H1 (cell line): ENCODE results near the gene OSBPL6. TPM values are rescaled to one million over a fixed set of nuclear protein-coding genes. Genes with fewer than 3 reads are reported as not detected.

ENCODE experiments used
- ASH2L ChIP-seq: fragments of 200-600, 300-600 bp; sonication (generic); IDR thresholded peaks from one replicate; pipeline ENCODE4 v1.7.1; 2017; ENCODE audit warnings: low read length
- CHD1 ChIP-seq: IDR thresholded peaks from 2 replicates; pipeline ENCODE4 v1.6.1; 2012; ENCODE audit warnings: low read depth, low read length, improper control_type of control experiment
- CTBP2 ChIP-seq: IDR thresholded peaks from 2 replicates; pipeline ENCODE4 v1.7.0; 2011; ENCODE audit warnings: borderline replicate concordance, mild to moderate bottlenecking, moderate library complexity, mixed read lengths, low read length; ENCODE audit not compliant: insufficient read depth, insufficient read length
- HDAC6 ChIP-seq: IDR thresholded peaks from one replicate; pipeline ENCODE4 v1.7.1; 2012; ENCODE audit warnings: low read depth, mild to moderate bottlenecking, inconsistent platforms, low read length, moderate library complexity
- KDM4A ChIP-seq: IDR thresholded peaks from one replicate; pipeline ENCODE4 v1.7.1; 2012; ENCODE audit warnings: low read depth, mild to moderate bottlenecking, moderate library complexity, low read length, inconsistent platforms; ENCODE audit not compliant: severe bottlenecking
- PHF8 ChIP-seq: fragments of 200-600 bp; sonication (generic); conservative IDR thresholded peaks from 2 replicates; pipeline ENCODE4 v1.7.1; 2012; ENCODE audit warnings: low read depth, mild to moderate bottlenecking, inconsistent platforms, low read length, moderate library complexity
- POLR2A ChIP-seq, 2 experiments: IDR thresholded peaks; 1 replicate in 1 of 2; 2 replicates in 1 of 2; pipeline ENCODE4 v1.6.1; 2011; ENCODE audit warnings: low read depth in 2 of 2, low read length in 2 of 2, mild to moderate bottlenecking in 2 of 2; ENCODE audit errors: control extremely low read depth in 1 of 2
- RBBP5 ChIP-seq: IDR thresholded peaks from 2 replicates; pipeline ENCODE4 v1.7.1; 2012; ENCODE audit warnings: low read depth, mild to moderate bottlenecking, inconsistent platforms, low read length, moderate library complexity, borderline replicate concordance
- SAP30 ChIP-seq: fragments of 300-600 bp; sonication (generic); IDR thresholded peaks from 2 replicates; pipeline ENCODE4 v1.7.1; 2012; ENCODE audit warnings: low read length, moderate library complexity, mild to moderate bottlenecking, inconsistent platforms; ENCODE audit not compliant: insufficient read depth, insufficient replicate concordance
- SP2 ChIP-seq: IDR thresholded peaks from 2 replicates; pipeline ENCODE4 v1.6.1; 2012; ENCODE audit warnings: mild to moderate bottlenecking, low read length, inconsistent platforms
- SUZ12 ChIP-seq: fragments of 200-600 bp; sonication (generic); IDR thresholded peaks from 2 replicates; pipeline ENCODE4 v1.6.1; 2012; ENCODE audit warnings: mild to moderate bottlenecking, inconsistent platforms, low read length, moderate library complexity, mixed read lengths
- TAF1 ChIP-seq: IDR thresholded peaks from 2 replicates; pipeline ENCODE4 v1.6.1; 2011; ENCODE audit warnings: mild to moderate bottlenecking, low read depth, low read length
- TBP ChIP-seq: IDR thresholded peaks from 2 replicates; pipeline ENCODE4 v1.6.1; 2011; ENCODE audit warnings: low read depth, low read length, improper control_type of control experiment
- TCF12 ChIP-seq: IDR thresholded peaks from 2 replicates; pipeline ENCODE4 v1.6.1; 2011; ENCODE audit warnings: low read depth, mild to moderate bottlenecking, low read length
- polyA plus RNA-seq, 7 experiments: library from polyadenylated mRNA; depleted of rRNA in 3 of 7; stranded (reverse) in 5 of 7; unstranded in 2 of 7; fragments of >200 nt in 5 of 7; fragments of 200-250 nt in 2 of 7; gene quantifications; 1 replicate in 5 of 7; 2 replicates in 1 of 7; 4 replicates in 1 of 7; pipeline versions ENCODE4 v1.2.1 to v1.2.3, GENCODE V29; 2011 to 2013; ENCODE audit warnings: missing spikeins in 2 of 7, mixed read lengths in 2 of 7
- total RNA-seq: library from RNA; stranded (reverse); fragmentation: NEBNext Ultra II Directional; extraction: Animal tissue kit (Norgen Biotek cat#: 25700); gene quantifications from 2 replicates; pipeline ENCODE4 v1.2.1, GENCODE V29; 2021
- TF ChIP-seq, protein P1 (sequence below): IDR thresholded peaks from 2 replicates; pipeline ENCODE4 v1.6.1; 2011; ENCODE audit warnings: low read length, improper control_type of control experiment
- TF ChIP-seq, protein P2 (sequence below): IDR thresholded peaks from 2 replicates; pipeline ENCODE4 v1.6.1; 2012; ENCODE audit warnings: inconsistent platforms
- TF ChIP-seq, protein P3 (sequence below): IDR thresholded peaks from 2 replicates; pipeline ENCODE4 v1.6.1; 2012; ENCODE audit warnings: inconsistent platforms
- TF ChIP-seq, protein P4 (sequence below): IDR thresholded peaks from 2 replicates; pipeline ENCODE4 v1.6.1; 2012; ENCODE audit warnings: low read length, inconsistent platforms

The OSBPL6 gene
- total and polyA plus RNA-seq, 2 of the 8 experiments (the other 6 are each of a cell fraction or from before 2014, with no cell fraction given), result 1.7 to 5.6 TPM

DNA sequence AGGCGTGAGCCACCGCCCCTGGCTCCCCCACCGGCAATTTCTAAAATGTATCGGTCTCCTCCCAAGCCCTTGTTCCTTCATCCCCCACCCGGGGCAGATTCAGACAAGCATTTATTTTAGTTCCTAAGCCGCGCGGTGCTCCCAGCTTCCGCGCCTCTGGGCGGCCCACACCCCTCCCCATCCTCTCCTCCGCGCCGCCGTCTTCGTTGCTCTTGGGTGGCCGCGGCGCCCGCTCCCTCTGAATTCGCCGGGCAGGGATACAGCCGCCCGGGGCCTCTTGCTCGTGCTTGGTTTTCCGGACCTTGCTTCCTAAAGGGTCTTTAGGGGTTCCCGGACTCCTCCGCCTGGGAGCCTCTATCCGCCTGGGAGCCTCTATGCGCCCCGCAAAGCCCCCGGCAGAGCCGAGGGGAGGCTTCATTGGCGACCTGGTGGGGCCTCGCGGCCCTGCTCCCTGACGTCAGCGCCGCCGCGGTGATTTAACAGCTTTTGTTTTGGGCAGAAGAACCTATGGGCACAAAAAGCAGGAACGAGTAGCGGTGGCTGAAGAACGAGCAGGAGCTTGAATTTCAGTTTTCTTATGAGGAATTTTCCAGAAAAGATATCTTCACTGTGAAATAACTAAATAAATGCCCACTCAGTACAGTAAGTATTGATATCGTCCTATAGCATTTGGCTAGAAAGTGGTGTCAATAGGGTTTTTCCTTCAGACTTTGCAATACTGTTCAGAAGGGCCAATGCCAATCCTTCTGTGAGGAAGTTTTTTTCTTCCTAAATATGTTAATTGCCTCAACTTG lies 219.4 kb downstream of the OSBPL6 start (continued):
- TF ChIP-seq, protein P1, sequence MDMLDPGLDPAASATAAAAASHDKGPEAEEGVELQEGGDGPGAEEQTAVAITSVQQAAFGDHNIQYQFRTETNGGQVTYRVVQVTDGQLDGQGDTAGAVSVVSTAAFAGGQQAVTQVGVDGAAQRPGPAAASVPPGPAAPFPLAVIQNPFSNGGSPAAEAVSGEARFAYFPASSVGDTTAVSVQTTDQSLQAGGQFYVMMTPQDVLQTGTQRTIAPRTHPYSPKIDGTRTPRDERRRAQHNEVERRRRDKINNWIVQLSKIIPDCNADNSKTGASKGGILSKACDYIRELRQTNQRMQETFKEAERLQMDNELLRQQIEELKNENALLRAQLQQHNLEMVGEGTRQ, result no peak
- TF ChIP-seq SUZ12 (no peak), CTBP2 (peak; percentile 33), SAP30 (no peak), CHD1 (no peak), HDAC6 (no peak), SP2 (no peak), TAF1 (peak; percentile 84), TBP (peak; percentile 60), ASH2L (peak; percentile 65), TCF12 (no peak), KDM4A (peak; percentile 73), RBBP5 (peak; percentile 69; the same call in 1 of the 2 replicates), PHF8 (peak; percentile 90), POLR2A (IDR thresholded peaks at IDR 0.05; ENCODE audit: control extremely low read depth in 1 of 2, low read depth in 2 of 2, low read length in 2 of 2) (peak; percentile 46 to 85)
- TF ChIP-seq, protein P2, sequence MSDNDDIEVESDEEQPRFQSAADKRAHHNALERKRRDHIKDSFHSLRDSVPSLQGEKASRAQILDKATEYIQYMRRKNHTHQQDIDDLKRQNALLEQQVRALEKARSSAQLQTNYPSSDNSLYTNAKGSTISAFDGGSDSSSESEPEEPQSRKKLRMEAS, result peak; percentile 66; the same call in 1 of the 2 replicates
- TF ChIP-seq, protein P3, sequence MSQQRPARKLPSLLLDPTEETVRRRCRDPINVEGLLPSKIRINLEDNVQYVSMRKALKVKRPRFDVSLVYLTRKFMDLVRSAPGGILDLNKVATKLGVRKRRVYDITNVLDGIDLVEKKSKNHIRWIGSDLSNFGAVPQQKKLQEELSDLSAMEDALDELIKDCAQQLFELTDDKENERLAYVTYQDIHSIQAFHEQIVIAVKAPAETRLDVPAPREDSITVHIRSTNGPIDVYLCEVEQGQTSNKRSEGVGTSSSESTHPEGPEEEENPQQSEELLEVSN, result no peak
- TF ChIP-seq, protein P4, sequence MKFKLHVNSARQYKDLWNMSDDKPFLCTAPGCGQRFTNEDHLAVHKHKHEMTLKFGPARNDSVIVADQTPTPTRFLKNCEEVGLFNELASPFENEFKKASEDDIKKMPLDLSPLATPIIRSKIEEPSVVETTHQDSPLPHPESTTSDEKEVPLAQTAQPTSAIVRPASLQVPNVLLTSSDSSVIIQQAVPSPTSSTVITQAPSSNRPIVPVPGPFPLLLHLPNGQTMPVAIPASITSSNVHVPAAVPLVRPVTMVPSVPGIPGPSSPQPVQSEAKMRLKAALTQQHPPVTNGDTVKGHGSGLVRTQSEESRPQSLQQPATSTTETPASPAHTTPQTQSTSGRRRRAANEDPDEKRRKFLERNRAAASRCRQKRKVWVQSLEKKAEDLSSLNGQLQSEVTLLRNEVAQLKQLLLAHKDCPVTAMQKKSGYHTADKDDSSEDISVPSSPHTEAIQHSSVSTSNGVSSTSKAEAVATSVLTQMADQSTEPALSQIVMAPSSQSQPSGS, result 0 out of 2 replicates have a peak, but pooled peaks have one; percentile 67
